NB4 (cell line): Measurements from ENCODE around the gene BTBD9.
A peak's percentile ranks its signal among the peaks of the same experiment; 100 is the strongest.

Experiments used
- DNase-seq: peaks from one replicate; pipeline ENCODE4 v3.0.0; 2010; ENCODE audit warnings: low read depth
- H3K4me3 ChIP-seq: one replicate; pipeline ENCODE4 v1.5.1; 2011; ENCODE audit warnings: mild to moderate bottlenecking, low read depth, low read length, moderate library complexity
- MYC ChIP-seq: IDR thresholded peaks from 2 replicates; pipeline ENCODE4 v1.6.1; 2011; ENCODE audit warnings: low read depth, low read length
- POLR2A ChIP-seq: IDR thresholded peaks from 2 replicates; pipeline ENCODE4 v1.6.1; 2011; ENCODE audit warnings: mild to moderate bottlenecking; ENCODE audit not compliant: insufficient read length; ENCODE audit errors: extremely low read depth
- TF ChIP-seq, protein P1 (sequence below): IDR thresholded peaks from 2 replicates; pipeline ENCODE4 v1.6.1; 2011; ENCODE audit warnings: low read depth, low read length
- TF ChIP-seq, protein P2 (sequence below): IDR thresholded peaks from one replicate; pipeline ENCODE4 v1.5.1; 2012; ENCODE audit warnings: low read depth, low read length

The BTBD9 gene

DNA sequence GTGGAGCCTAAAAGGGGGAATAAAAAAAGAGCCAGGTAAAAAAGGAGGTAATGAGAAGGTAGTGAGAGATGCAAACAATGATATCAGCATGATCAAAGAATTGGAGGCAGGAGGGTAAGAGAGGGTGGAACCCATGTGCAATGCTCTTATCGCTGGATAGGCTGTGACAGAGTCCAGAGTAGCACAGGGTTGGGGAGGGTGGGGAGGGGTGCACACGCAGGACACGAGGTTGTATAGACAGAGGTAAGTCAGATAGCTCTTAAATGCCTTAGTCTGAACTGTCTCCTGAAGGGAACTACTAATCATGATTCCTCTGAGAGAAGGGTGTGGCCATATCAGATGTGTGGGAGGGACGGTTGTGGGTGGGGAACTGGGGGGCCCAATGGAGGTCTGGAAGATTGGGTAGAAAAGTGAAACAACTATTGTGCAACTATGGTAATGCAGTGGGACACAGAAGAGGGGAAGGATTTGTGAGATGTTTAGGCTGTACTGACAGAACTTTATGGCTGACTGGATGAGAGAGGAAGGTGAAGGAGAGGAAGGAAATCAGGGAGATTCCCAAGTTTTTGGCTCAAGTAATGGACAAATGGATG is 354.8 kb downstream of the BTBD9 start:
- no peak overlapping the region for H3K4me3 ChIP-seq
- TF ChIP-seq, protein P1, sequence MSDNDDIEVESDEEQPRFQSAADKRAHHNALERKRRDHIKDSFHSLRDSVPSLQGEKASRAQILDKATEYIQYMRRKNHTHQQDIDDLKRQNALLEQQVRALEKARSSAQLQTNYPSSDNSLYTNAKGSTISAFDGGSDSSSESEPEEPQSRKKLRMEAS, result no peak
- no peak for TF ChIP-seq MYC
- TF ChIP-seq POLR2A, result no peak
- TF ChIP-seq, protein P2, sequence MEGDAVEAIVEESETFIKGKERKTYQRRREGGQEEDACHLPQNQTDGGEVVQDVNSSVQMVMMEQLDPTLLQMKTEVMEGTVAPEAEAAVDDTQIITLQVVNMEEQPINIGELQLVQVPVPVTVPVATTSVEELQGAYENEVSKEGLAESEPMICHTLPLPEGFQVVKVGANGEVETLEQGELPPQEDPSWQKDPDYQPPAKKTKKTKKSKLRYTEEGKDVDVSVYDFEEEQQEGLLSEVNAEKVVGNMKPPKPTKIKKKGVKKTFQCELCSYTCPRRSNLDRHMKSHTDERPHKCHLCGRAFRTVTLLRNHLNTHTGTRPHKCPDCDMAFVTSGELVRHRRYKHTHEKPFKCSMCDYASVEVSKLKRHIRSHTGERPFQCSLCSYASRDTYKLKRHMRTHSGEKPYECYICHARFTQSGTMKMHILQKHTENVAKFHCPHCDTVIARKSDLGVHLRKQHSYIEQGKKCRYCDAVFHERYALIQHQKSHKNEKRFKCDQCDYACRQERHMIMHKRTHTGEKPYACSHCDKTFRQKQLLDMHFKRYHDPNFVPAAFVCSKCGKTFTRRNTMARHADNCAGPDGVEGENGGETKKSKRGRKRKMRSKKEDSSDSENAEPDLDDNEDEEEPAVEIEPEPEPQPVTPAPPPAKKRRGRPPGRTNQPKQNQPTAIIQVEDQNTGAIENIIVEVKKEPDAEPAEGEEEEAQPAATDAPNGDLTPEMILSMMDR, result no peak
- DNase-seq, result peak; percentile 80

- TF ChIP-seq, protein P2, result no peak
- TF ChIP-seq MYC, result no peak
- TF ChIP-seq POLR2A, result no peak
- TF ChIP-seq, protein P1, result no peak
These were observed 355.9 kb downstream of the BTBD9 start for GRCh38 chr6:38283734-38284362.

DNA sequence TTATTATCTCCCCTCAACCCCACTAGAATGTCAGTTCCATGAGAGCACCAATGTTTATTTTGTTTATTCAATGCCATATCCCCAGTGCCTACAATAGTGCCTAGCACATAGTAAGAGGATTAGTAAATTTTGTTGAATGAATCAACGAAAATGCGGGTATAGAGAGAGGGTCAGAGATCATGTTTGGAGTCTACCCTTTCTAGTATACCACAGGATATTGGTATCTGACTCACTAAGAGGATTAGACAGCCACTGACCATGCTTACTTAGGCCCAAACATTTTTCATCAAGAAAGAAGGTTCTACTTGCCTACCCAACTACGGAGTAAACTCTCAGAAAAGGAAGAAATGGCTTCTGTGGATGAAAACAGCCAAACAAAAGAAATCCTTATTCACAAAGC is 356.8 kb downstream of the BTBD9 start:
- DNase-seq, result no peak
- TF ChIP-seq, protein P1, result no peak
- TF ChIP-seq MYC (no peak), POLR2A (no peak)
- TF ChIP-seq, protein P2, result no peak
- no peak overlapping the region for H3K4me3 ChIP-seq

More at GRCh38 chr6:38283734-38284362, 355.9 kb downstream of the BTBD9 start:
- H3K4me3 ChIP-seq, result no peak overlapping the region
- peak; percentile 61 for DNase-seq

- no peak for DNase-seq
- TF ChIP-seq MYC (no peak), POLR2A (no peak)
- TF ChIP-seq, protein P1, result no peak
- TF ChIP-seq, protein P2, result no peak
- no peak overlapping the region for H3K4me3 ChIP-seq
These were observed 358.6 kb downstream of the BTBD9 start for GRCh38 chr6:38281126-38281525.

- TF ChIP-seq POLR2A (no peak), MYC (no peak)
- TF ChIP-seq, protein P2, result no peak
- H3K4me3 ChIP-seq, result no peak overlapping the region
- DNase-seq, result no peak
These were observed 359.7 kb downstream of the BTBD9 start for GRCh38 chr6:38279963-38280588.
